ENCODE results near the gene LRRC8C. TPM values are rescaled to one million over a fixed set of nuclear protein-coding genes. Genes with fewer than 3 reads are reported as not detected.
"Not testable (repeated sequence)": the region's sequence is repeated elsewhere in the genome, so short reads cannot be mapped to it uniquely, and the experiment has no call there.

Gene LRRC8C
- total and polyA plus RNA-seq, 10 donors: 3.7 to 33.0 (median 21.6) TPM

GRCh38 chr1:89702520-89703045, 69.7 kb downstream of the LRRC8C start:
- no peak for DNase-seq
- no peak for TF ChIP-seq POLR2A (IDR thresholded peaks at IDR 0.05)
- TF ChIP-seq CTCF (IDR thresholded peaks at IDR 0.05 in 8 of 11, conservative IDR thresholded peaks at IDR 0.05 in 3 of 11): no peak
- no peak for TF ChIP-seq POLR2AphosphoS5 (IDR thresholded peaks at IDR 0.05)
- 98 to 100% (median 98%) methylated on average over 1 of the region's 1 CpG for WGBS, 5 donors
- H3K27ac ChIP-seq: no peak overlapping the region
- H3K27me3 ChIP-seq (replicated peaks in 1 of 7): no peaks in the 10 kb centered on the region
- intact Hi-C loops (cut with DNase I; ENCODE audit: low total_unique reads): no loop called here
- H3K9me3 ChIP-seq: no peaks in the 10 kb centered on the region
- H3K4me3 ChIP-seq: no peak overlapping the region
- H3K36me3 ChIP-seq: peaks cover 0 to 8% (median 0%) of the 10 kb centered on the region in 6 donors
- H3K4me1 ChIP-seq: peaks cover 21 to 68% (median 45%) of the 10 kb centered on the region in 6 donors

GRCh38 chr1:89703469-89703868, 70.5 kb downstream of the LRRC8C start:
- TF ChIP-seq POLR2AphosphoS5 (IDR thresholded peaks at IDR 0.05): no peak
- TF ChIP-seq CTCF (IDR thresholded peaks at IDR 0.05 in 8 of 11, conservative IDR thresholded peaks at IDR 0.05 in 3 of 11): no peak
- TF ChIP-seq POLR2A (IDR thresholded peaks at IDR 0.05): no peak
- Histone ChIP-seq H3K4me1 (peaks cover 19 to 68% (median 39%) of the 10 kb centered on the region in 6 donors), H3K27me3 (replicated peaks in 1 of 7) (no peaks in the 10 kb centered on the region), H3K9me3 (no peaks in the 10 kb centered on the region), H3K36me3 (peaks cover 0 to 8% (median 0%) of the 10 kb centered on the region in 6 donors), H3K4me3 (no peak overlapping the region), H3K27ac (no peak overlapping the region)
- WGBS, 5 donors: 65 to 89% (median 82%) methylated on average over 1 of the region's 1 CpG
- intact Hi-C loops (cut with DNase I; ENCODE audit: low total_unique reads): no loop called here
- no peak for DNase-seq

- 67 to 100% (median 96%) methylated on average over 2 of the region's 2 CpGs for WGBS, 5 donors
- Histone ChIP-seq H3K27ac (no peak overlapping the region), H3K9me3 (no peaks in the 10 kb centered on the region), H3K36me3 (peaks cover 0 to 8% (median under 1%) of the 10 kb centered on the region in 6 donors), H3K4me3 (no peak overlapping the region), H3K27me3 (replicated peaks in 1 of 7) (no peaks in the 10 kb centered on the region), H3K4me1 (peaks cover 17 to 68% (median 34%) of the 10 kb centered on the region in 6 donors)
- no peak for DNase-seq
- intact Hi-C loops (cut with DNase I; ENCODE audit: low total_unique reads): no loop called here
- no peak for TF ChIP-seq POLR2AphosphoS5 (IDR thresholded peaks at IDR 0.05)
- no peak for TF ChIP-seq POLR2A (IDR thresholded peaks at IDR 0.05)
- no peak for TF ChIP-seq CTCF (IDR thresholded peaks at IDR 0.05 in 8 of 11, conservative IDR thresholded peaks at IDR 0.05 in 3 of 11)
Observed at GRCh38 chr1:89704014-89704413, 71.1 kb downstream of the LRRC8C start.

- WGBS, 5 donors: 89 to 92% methylated on average over 1 of the region's 2 CpGs; no CpG with 5 or more reads in 3 of the 5 donors
- intact Hi-C loops (cut with DNase I; ENCODE audit: low total_unique reads): not testable (repeated sequence)
Observed at GRCh38 chr1:89704885-89705284, 72.0 kb downstream of the LRRC8C start.

More at GRCh38 chr1:89704885-89705284, 72.0 kb downstream of the LRRC8C start:
- peaks cover 13 to 64% (median 28%) of the 10 kb centered on the region in 6 donors for H3K4me1 ChIP-seq
- H3K27ac ChIP-seq; DNase-seq; H3K27me3 ChIP-seq (replicated peaks in 1 of 7); H3K9me3 ChIP-seq; H3K36me3 ChIP-seq; H3K4me3 ChIP-seq: not testable (repeated sequence)

All from spleen (tissue), 11 donors.